Adipocyte (in vitro differentiated cells): ENCODE results near the gene DUSP10.

ENCODE experiments used
- DNase-seq: peaks from one replicate; pipeline ENCODE4 v3.0.0-alpha.2; 2015; ENCODE audit warnings: low read depth
- H3K27me3 ChIP-seq: replicated peaks from 2 replicates; pipeline ENCODE4 v1.7.0; 2013; ENCODE audit warnings: mild to moderate bottlenecking, low read length, moderate library complexity; ENCODE audit not compliant: control insufficient read depth, insufficient read depth
- H3K36me3 ChIP-seq: 2 replicates; pipeline ENCODE4 v1.7.0; 2013; ENCODE audit warnings: low read length, mild to moderate bottlenecking, moderate library complexity; ENCODE audit not compliant: control insufficient read depth, insufficient read depth, severe bottlenecking
- H3K4me1 ChIP-seq: 2 replicates; pipeline ENCODE4 v1.7.0; 2013; ENCODE audit warnings: mild to moderate bottlenecking, low read length, moderate library complexity; ENCODE audit not compliant: control insufficient read depth, insufficient read depth
- H3K4me3 ChIP-seq: 2 replicates; pipeline ENCODE4 v1.7.0; 2013; ENCODE audit warnings: mild to moderate bottlenecking, low read length, moderate library complexity
- H3K9ac ChIP-seq: 2 replicates; pipeline ENCODE4 v1.7.0; 2013; ENCODE audit warnings: mild to moderate bottlenecking, low read length, moderate library complexity
- H3K9me3 ChIP-seq: 2 replicates; pipeline ENCODE4 v1.7.0; 2013; ENCODE audit warnings: mild to moderate bottlenecking, low read length, moderate library complexity; ENCODE audit not compliant: control insufficient read depth

The DUSP10 gene

GRCh38 chr1:221664253-221664652, 77.6 kb downstream of the DUSP10 start:
- H3K4me3 ChIP-seq = no peak overlapping the region
- H3K36me3 ChIP-seq = no peaks in the 10 kb centered on the region
- no peaks in the 10 kb centered on the region for H3K27me3 ChIP-seq
- H3K4me1 ChIP-seq = peaks cover 11% of the 10 kb centered on the region
- no peak overlapping the region for H3K9ac ChIP-seq
- DNase-seq = no peak
- H3K9me3 ChIP-seq = no peaks in the 10 kb centered on the region

DNA sequence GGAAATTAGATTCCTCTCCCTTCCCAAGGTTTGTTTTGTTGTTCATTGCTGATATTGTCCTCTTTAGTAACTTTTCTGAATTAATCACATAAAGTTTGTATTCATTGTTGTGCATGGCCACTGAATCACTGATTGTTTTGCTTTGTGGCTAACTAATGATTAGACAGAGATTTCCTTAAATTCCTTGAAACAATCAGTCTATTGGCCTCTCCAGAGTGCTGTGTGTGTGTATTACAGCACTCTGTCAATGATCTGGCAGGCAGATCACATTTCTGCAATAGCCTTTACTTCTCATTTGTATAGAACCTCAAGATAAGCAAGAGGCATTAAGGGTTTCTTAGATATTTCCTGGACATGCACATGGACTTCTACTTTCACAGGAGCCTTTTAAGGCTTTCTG, 78.6 kb downstream of the DUSP10 start:
- H3K4me1 ChIP-seq = peaks cover 11% of the 10 kb centered on the region

DNA sequence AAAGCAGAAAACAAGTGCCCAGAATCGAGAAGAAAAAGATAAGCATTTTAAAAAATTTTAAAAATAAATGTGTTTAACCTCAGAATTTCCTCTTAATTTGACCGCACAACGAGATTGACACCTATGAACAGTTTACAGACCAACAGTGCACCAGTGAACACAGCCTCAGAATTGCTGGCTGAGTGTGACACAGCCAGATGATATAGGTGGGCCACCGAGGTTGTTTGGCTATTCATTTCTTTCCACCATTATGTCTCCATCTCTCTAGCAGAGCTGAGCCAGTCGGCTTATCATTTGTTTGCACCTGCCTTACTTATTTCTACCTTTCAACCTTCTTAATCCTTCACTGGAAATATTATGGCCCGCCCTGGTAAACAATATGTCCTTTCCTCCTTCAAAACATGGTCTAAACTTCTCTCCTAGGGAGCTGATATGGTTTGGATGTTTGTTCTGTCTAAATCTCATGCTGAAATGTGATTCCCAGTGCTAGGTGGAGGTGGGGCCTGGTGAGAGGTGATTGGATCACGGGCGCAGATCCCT, 86.1 kb downstream of the DUSP10 start:
- no peaks in the 10 kb centered on the region for H3K36me3 ChIP-seq
- H3K27me3 ChIP-seq = no peaks in the 10 kb centered on the region
- no peak overlapping the region for H3K4me3 ChIP-seq
- H3K9me3 ChIP-seq = no peaks in the 10 kb centered on the region
- DNase-seq = no peak
- H3K4me1 ChIP-seq = no peaks in the 10 kb centered on the region
- H3K9ac ChIP-seq = no peak overlapping the region

More for the DNA sequence above, 78.6 kb downstream of the DUSP10 start:
- H3K36me3 ChIP-seq = no peaks in the 10 kb centered on the region
- no peak for DNase-seq
- H3K27me3 ChIP-seq = no peaks in the 10 kb centered on the region
- H3K4me3 ChIP-seq = no peak overlapping the region
- H3K9me3 ChIP-seq = no peaks in the 10 kb centered on the region
- no peak overlapping the region for H3K9ac ChIP-seq
